HL-60/S4 treated with retinoic acid at 250 ng/mL for 4 days and 3 days (cell line): ENCODE data around the gene MBTPS1.

Experiments used
- in situ Hi-C: fragments of 300-500 bp; cut with MboI; formaldehyde crosslinking; loops from 2 replicates; pipeline ENCODE4 v1.7.0; 2022; ENCODE audit warnings: low sequenced_read_pairs

MBTPS1 gene

DNA sequence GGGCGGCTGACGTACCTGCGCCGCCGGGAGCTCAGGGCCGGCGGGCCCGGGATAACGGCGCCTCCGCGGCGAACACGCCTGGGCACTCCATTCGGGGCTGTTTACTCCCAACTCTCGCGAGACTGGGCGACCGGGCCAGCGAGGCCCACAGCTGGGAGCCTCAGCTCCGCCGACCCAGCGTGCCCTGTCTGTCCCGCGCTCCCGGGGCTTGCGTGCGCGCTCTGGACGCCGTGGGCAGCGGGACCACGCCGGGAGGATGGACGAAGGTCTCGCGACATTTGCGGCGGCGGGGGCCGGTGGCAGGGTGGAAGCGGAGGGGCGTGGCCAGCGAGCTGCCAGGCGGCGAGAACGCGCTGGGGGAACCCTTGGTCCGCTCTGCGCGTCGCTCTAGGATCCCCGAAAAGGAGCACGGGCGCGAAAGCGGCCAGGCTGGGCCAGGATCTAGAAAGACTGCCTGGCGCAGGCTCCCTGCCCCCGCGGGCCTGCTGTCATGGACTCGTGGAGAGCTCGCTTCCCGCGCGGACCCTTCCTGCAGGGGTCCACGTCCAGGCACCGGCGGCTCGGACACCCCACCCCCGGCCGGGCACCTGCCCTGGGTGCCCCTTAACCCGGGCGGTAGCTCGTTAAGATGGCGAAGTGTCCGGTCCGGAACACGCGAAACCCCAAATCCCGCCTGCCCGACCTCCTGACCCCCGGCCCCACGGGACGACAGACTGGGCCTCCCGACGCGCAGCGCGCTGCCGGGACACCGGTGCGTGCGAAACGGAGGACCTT lies at the start of gene MBTPS1:
Gene MBTPS1, minus strand, starts transcription at position 223 of the 774 bp plus-strand sequence. CDS start 15,159 bp downstream, outside the sequence.
- in situ Hi-C loops, result no loop called here

GRCh38 chr16:84165746-84166145 lies 49.0 kb upstream of the MBTPS1 start:
- in situ Hi-C loops, result no loop called here

GRCh38 chr16:84161801-84162200 lies 45.1 kb upstream of the MBTPS1 start:
- in situ Hi-C loops, result no loop called here

DNA sequence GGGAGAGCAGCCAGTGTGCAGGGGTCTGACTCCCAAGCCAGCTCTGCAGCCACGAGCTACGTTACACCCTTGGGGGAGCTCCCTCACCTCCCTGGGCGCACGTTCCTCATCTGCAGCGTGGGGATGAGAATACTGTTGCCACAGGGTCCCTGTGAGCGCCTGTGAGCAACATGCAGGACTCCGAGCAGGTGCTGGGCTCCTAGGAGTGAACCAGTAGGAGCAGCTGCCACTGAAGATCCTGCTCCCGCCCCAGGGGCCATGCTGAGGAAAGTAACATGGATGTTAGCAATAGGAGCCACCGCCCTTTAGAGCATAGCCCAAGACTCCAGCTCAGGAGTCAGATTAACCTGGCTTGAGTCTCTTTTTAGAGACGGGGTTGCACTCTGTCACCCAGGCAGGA lies 44.3 kb upstream of the MBTPS1 start:
- in situ Hi-C loops, result no loop called here

DNA sequence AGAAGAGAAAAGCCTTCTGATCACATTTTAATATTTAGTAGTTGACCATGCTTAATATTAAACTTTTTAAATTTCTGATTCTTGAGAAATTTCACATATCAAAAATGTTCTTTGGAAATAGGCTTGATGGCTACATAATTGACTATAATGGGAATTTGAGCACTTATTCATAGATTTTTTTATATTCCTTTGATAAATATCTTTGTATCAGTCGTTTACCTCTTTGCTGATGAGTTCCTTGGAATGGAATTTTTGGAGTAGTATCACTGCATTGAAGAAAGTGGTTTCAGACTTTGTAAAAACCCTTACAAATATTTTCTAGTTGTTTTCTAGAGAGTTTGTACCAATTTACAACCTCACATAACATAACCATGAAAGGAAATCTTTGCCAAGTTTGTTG lies 43.1 kb upstream of the MBTPS1 start:
- in situ Hi-C loops, result no loop called here

DNA sequence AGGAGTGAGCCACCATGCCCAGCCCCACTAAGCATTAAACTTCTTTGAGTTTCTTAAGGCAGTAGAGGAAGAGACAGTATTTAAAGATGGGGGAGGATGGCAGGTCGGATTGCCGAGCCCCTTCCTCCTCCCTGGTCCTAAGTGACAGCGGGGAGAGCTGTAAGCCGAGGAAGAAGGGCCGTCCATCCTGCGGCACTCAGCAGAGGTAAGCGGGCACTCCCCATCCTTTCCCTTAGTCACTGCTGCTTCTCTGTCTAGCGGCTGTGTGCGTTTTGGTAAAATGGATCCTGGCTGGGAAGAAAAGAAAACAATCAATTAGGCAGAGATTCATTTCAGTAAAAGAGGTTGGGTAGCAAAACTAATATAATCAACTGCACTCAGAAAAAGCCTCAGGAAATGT lies 42.3 kb upstream of the MBTPS1 start:
- in situ Hi-C loops, result no loop called here

GRCh38 chr16:84156342-84156784 lies 39.6 kb upstream of the MBTPS1 start:
- in situ Hi-C loops, result no loop called here

GRCh38 chr16:84155771-84156170 lies 39.0 kb upstream of the MBTPS1 start:
- in situ Hi-C loops, result no loop called here

GRCh38 chr16:84155226-84155625 lies 38.5 kb upstream of the MBTPS1 start:
- in situ Hi-C loops, result no loop called here

DNA sequence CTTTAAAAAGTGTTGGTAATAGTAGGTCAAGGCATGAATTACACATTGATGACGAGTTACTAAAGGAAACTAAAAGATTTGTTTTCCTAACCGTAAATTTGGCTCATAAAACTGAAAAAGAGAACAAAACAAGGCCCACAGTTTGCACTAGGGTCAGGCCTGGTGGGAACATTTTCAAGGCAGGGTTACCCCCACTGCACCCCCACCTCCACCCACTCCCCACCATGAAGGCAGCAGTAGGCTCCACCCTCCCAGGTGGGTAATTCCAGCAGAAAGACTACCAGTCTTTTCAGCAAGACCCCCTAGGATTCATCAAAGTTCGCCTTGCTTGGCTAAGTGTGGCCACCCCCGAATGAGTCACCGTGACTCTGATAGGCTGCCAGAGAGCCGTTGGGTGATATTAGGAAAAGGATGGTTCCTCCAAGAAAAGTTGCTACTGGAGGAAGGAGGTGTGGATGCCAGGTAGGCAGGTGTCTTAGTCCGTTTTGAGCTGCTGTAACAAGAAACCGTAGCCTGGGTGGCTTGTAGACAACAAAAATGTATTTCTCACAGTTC lies 37.0 kb upstream of the MBTPS1 start:
- in situ Hi-C loops, result no loop called here

- in situ Hi-C loops, result no loop called here
Observed at GRCh38 chr16:84150926-84151325, 34.2 kb upstream of the MBTPS1 start.

GRCh38 chr16:84144859-84145639 lies 28.3 kb upstream of the MBTPS1 start, which contains the start of the genes DNAAF1 and HSDL1:
Gene DNAAF1 (plus strand): TSS chr16:84145308. CDS start chr16:84145441, 133 bp downstream.
Gene HSDL1 (minus strand): TSS chr16:84145177. CDS start chr16:84131321, 13,856 bp downstream.
- in situ Hi-C loops, result no loop called here

DNA sequence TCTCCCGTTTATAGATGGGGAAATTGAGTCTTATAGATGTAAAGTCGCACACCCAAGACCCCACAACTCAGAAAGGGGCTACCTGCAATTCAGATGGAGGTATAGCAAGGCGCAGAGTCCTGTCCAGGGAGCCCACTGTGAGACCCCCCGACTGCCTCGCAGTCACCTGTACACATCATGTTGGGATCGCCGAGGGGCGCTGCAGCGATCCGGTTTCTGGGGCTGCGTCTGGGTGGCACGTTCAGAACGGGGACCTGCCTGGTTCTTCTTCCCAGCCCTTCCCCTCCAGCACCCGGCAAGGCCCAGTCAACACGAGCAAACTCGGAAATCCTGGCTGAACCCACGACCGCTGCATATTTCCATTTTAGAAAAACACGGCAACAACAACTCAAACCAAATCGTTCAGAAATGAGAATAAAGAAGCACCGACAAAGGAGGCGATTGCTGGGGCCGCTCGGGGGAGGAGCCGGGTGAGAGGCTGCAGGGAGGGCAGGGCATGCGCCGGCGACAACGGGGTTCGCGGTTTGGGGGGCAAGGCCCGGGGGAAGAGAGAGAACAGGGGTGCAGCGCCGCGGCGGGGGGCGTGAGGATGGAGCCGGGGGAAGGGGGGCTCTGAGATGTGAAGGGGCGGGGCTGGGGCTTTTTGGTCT lies 27.6 kb upstream of the MBTPS1 start:
- in situ Hi-C loops, result no loop called here

DNA sequence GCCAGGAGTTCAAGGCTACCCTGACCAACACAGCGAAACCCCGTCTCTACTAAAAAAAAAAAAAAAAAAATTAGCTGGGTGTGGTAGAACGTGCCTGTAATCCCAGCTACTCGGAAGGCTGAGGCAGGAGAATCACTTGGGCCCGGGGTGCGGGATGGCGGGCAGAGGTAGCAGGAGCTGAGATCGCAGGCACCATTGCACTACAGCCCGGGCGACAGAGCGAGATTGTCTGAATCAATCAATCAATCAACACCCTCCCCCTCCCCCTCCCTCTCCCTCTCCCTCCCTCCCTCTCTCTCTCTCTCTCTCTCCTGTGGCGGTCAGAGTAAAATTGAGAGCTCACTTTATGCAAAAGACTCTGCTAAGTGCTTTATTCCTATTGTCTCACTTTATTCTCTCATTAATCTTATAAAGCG lies 27.1 kb upstream of the MBTPS1 start:
- in situ Hi-C loops, result no loop called here

- in situ Hi-C loops, result no loop called here
Observed at GRCh38 chr16:84143081-84143480, 26.3 kb upstream of the MBTPS1 start.

DNA sequence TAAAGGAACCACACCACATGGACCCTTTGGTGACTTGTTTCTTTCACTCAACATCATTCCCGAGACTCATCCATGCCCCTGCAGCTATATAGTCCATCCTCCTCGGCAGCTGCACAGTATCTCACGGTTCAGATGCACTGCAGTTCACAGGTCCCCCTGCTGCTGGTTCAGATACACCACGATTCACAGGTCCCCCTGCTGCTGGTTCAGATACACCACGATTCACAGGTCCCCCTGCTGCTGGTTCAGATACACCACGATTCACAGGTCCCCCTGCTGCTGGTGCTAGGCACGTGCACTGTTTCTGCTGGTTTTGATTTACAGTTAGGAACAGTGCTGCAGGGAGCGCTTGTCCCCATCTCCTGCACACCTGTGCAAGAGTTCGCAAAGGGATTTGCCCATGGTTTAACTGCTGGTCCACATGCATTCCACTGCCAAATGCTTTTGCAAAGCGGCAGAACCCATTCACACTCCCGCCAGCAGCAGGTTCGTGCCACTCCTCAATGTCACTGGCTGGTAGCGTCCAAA lies 24.5 kb upstream of the MBTPS1 start:
- in situ Hi-C loops, result no loop called here

GRCh38 chr16:84139628-84140258 lies 23.0 kb upstream of the MBTPS1 start:
- in situ Hi-C loops, result no loop called here

GRCh38 chr16:84138824-84139627 lies 22.3 kb upstream of the MBTPS1 start:
- in situ Hi-C loops, result no loop called here

DNA sequence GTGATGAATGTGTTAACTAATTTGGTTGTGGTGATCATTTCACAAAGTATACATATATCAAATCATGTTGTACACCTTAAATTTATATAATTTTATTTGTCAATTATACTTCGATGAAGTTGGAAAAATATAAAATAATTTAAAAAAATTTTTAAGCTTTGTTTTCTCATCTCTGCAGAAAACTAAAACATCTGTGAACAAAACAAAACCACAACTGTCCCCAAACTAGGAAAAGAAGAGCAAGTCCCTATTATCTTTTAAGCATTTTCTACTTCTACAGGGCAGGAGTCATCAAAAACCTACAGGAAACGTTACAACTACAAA lies 21.7 kb upstream of the MBTPS1 start:
- in situ Hi-C loops, result no loop called here
